Right forelimb (tissue), 1 donor: ENCODE data around the gene TMEM176A.

Experiments
- DNase-seq: peaks from one replicate; pipeline ENCODE4 v3.0.0-alpha.2; 2018

TMEM176A gene

GRCh38 chr7:150820148-150820547 is 19.6 kb downstream of the TMEM176A start:
- no peak for DNase-seq

- no peak for DNase-seq
These were observed 20.1 kb downstream of the TMEM176A start for GRCh38 chr7:150820578-150821198.

GRCh38 chr7:150823043-150823442 is 22.5 kb downstream of the TMEM176A start:
- no peak for DNase-seq

GRCh38 chr7:150823484-150824126 is 23.0 kb downstream of the TMEM176A start:
- no peak for DNase-seq

GRCh38 chr7:150824379-150825177 is 24.0 kb downstream of the TMEM176A start:
- no peak for DNase-seq

- no peak for DNase-seq
These were observed 25.7 kb downstream of the TMEM176A start for GRCh38 chr7:150826061-150826849.

- DNase-seq: no peak
These were observed 27.8 kb downstream of the TMEM176A start for GRCh38 chr7:150828384-150828783.

- DNase-seq: no peak
These were observed 28.9 kb downstream of the TMEM176A start for GRCh38 chr7:150829426-150829825.

GRCh38 chr7:150830937-150831336 is 30.4 kb downstream of the TMEM176A start:
- DNase-seq: no peak

GRCh38 chr7:150831851-150832250 is 31.3 kb downstream of the TMEM176A start:
- DNase-seq: no peak

GRCh38 chr7:150835019-150835418 is 34.5 kb downstream of the TMEM176A start:
- no peak for DNase-seq

GRCh38 chr7:150835702-150836280 is 35.2 kb downstream of the TMEM176A start:
- DNase-seq: no peak

GRCh38 chr7:150838965-150839650 is 38.5 kb downstream of the TMEM176A start:
- DNase-seq: no peak

GRCh38 chr7:150842018-150842417 is 41.4 kb downstream of the TMEM176A start:
- no peak for DNase-seq

- DNase-seq: no peak
These were observed 42.1 kb downstream of the TMEM176A start for GRCh38 chr7:150842716-150843115.

- peak; percentile 59 for DNase-seq
These were observed 44.9 kb downstream of the TMEM176A start for GRCh38 chr7:150845421-150845861.

GRCh38 chr7:150846291-150847115 is 45.9 kb downstream of the TMEM176A start:
- no peak for DNase-seq

- DNase-seq: no peak
These were observed 47.0 kb downstream of the TMEM176A start for GRCh38 chr7:150847536-150847935.

- no peak for DNase-seq
These were observed 47.5 kb downstream of the TMEM176A start for GRCh38 chr7:150848111-150848510.

- DNase-seq: no peak
These were observed 48.1 kb downstream of the TMEM176A start for GRCh38 chr7:150848561-150849115.
